ENCODE results near the gene ABCF1. TPM values are rescaled to one million over a fixed set of nuclear protein-coding genes. Genes with fewer than 3 reads are reported as not detected.
A peak's percentile ranks its signal among the peaks of the same experiment; 100 is the strongest.

Gene ABCF1
- total RNA-seq, 1 donor from 2014 or later, result 46.3 TPM

- Histone ChIP-seq H3K4me3 (ENCODE audit: low read depth, low read length) (peak within 1 kb of the TSS; percentile 93), H3K36me3 (ENCODE audit: control insufficient read depth, insufficient read depth, low read length) (peaks cover 5% of the 10 kb centered on the region), H3K27me3 (ENCODE audit: control insufficient read depth, insufficient read depth, low read length) (no peaks in the 10 kb centered on the region)
- peak; percentile 92 for DNase-seq (ENCODE audit: low read depth)
- no peak for TF ChIP-seq CTCF (IDR thresholded peaks at IDR 0.05; ENCODE audit: insufficient read depth, low read length, poor library complexity, severe bottlenecking)
Measured at GRCh38 chr6:30617565-30618269, 46.5 kb downstream of the ABCF1 start, which contains the start of gene MRPS18B. Gene MRPS18B, plus strand, starts transcription at chr6:30617840. Its CDS starts 26 bp downstream, at chr6:30617866.

- H3K27me3 ChIP-seq (ENCODE audit: control insufficient read depth, insufficient read depth, low read length), result no peaks in the 10 kb centered on the region
- TF ChIP-seq CTCF (IDR thresholded peaks at IDR 0.05; ENCODE audit: insufficient read depth, low read length, poor library complexity, severe bottlenecking), result no peak
- H3K4me3 ChIP-seq (ENCODE audit: low read depth, low read length), result peak overlapping the region; percentile 89
- no peak for DNase-seq (ENCODE audit: low read depth)
- peaks cover 5% of the 10 kb centered on the region for H3K36me3 ChIP-seq (ENCODE audit: control insufficient read depth, insufficient read depth, low read length)
Measured at GRCh38 chr6:30618270-30618797, 47.1 kb downstream of the ABCF1 start.

GRCh38 chr6:30619561-30619960, 48.3 kb downstream of the ABCF1 start:
- Histone ChIP-seq H3K36me3 (ENCODE audit: control insufficient read depth, insufficient read depth, low read length) (peaks cover 5% of the 10 kb centered on the region), H3K27me3 (ENCODE audit: control insufficient read depth, insufficient read depth, low read length) (no peaks in the 10 kb centered on the region)
- TF ChIP-seq CTCF (IDR thresholded peaks at IDR 0.05; ENCODE audit: insufficient read depth, low read length, poor library complexity, severe bottlenecking), result no peak

GRCh38 chr6:30625511-30625910, 54.3 kb downstream of the ABCF1 start:
- TF ChIP-seq CTCF (IDR thresholded peaks at IDR 0.05; ENCODE audit: insufficient read depth, low read length, poor library complexity, severe bottlenecking), result no peak
- no peak for DNase-seq (ENCODE audit: low read depth)
- Histone ChIP-seq H3K4me3 (ENCODE audit: low read depth, low read length) (no peak overlapping the region), H3K36me3 (ENCODE audit: control insufficient read depth, insufficient read depth, low read length) (peaks cover 3% of the 10 kb centered on the region), H3K27me3 (ENCODE audit: control insufficient read depth, insufficient read depth, low read length) (no peaks in the 10 kb centered on the region)

More at GRCh38 chr6:30619561-30619960, 48.3 kb downstream of the ABCF1 start:
- H3K4me3 ChIP-seq (ENCODE audit: low read depth, low read length), result no peak overlapping the region
- DNase-seq (ENCODE audit: low read depth), result no peak

GRCh38 chr6:30626484-30627366, 55.5 kb downstream of the ABCF1 start, which contains the start of gene ATAT1:
Gene ATAT1, plus strand, starts transcription at chr6:30626874.
- TF ChIP-seq CTCF (IDR thresholded peaks at IDR 0.05; ENCODE audit: insufficient read depth, low read length, poor library complexity, severe bottlenecking), result peak; percentile 43
- peaks cover 3% of the 10 kb centered on the region for H3K36me3 ChIP-seq (ENCODE audit: control insufficient read depth, insufficient read depth, low read length)
- DNase-seq (ENCODE audit: low read depth), result no peak
- no peaks in the 10 kb centered on the region for H3K27me3 ChIP-seq (ENCODE audit: control insufficient read depth, insufficient read depth, low read length)
- peak within 1 kb of the TSS; percentile 62 for H3K4me3 ChIP-seq (ENCODE audit: low read depth, low read length)

All from kidney epithelial cell (primary cell).